Kidney (tissue), 14 donors: ENCODE results near the gene IGLL5. TPM values are rescaled to one million over a fixed set of nuclear protein-coding genes. Genes with fewer than 3 reads are reported as not detected.
A peak's percentile ranks its signal among the peaks of the same experiment; 100 is the strongest.

Experiments used
- DNase-seq, 5 donors: peaks; one replicate each; pipeline ENCODE4 v3.0.0-alpha.2; 2013 to 2020
- FAIRE-seq: peaks from 2 replicates; lab custom pipeline; 2012; peaks lifted over from hg19 to GRCh38; lab: Jason Lieb, UNC
- H3K27ac ChIP-seq, 2 donors: one replicate each; pipeline ENCODE4 v1.7.0; 2013; ENCODE audit warnings: low read depth in 2 of 2, low read length in 2 of 2, inconsistent platforms in 1 of 2
- H3K27me3 ChIP-seq: one replicate; pipeline ENCODE4 v1.7.1; 2013; ENCODE audit warnings: low read length, inconsistent platforms; ENCODE audit not compliant: control insufficient read depth, insufficient read depth
- H3K36me3 ChIP-seq, 3 donors: one replicate each; pipeline versions ENCODE4 v1.7.0 to v1.7.1; 2013; ENCODE audit warnings: low read length in 3 of 3, control low read depth in 1 of 3, inconsistent platforms in 1 of 3; ENCODE audit not compliant: insufficient read depth in 3 of 3, control insufficient read depth in 2 of 3
- H3K4me1 ChIP-seq, 3 donors: one replicate each; pipeline versions ENCODE4 v1.7.0 to v1.7.1; 2013; ENCODE audit warnings: low read length in 3 of 3, inconsistent platforms in 1 of 3, low read depth in 1 of 3; ENCODE audit not compliant: control insufficient read depth in 2 of 3, insufficient read depth in 2 of 3
- H3K4me3 ChIP-seq, 3 donors: one replicate each; pipeline versions ENCODE4 v1.7.0 to v1.8.1; 2013; ENCODE audit warnings: low read length in 3 of 3, control low read depth in 1 of 3, inconsistent platforms in 1 of 3
- H3K9ac ChIP-seq, 3 donors: one replicate each; pipeline versions ENCODE4 v1.7.0 to v1.7.1; 2013; ENCODE audit warnings: low read length in 3 of 3, control low read depth in 1 of 3, inconsistent platforms in 1 of 3
- H3K9me3 ChIP-seq, 3 donors: one replicate each; pipeline versions ENCODE4 v1.7.0 to v1.7.1; 2013; ENCODE audit warnings: low read length in 3 of 3, control low read depth in 1 of 3, inconsistent platforms in 1 of 3; ENCODE audit not compliant: control insufficient read depth in 2 of 3, insufficient read depth in 1 of 3
- intact Hi-C: fragments of 100-400 bp; cut with DNase I; formaldehyde crosslinking; loops from one replicate; pipeline ENCODE4 v1.11.1; 2022
- polyA plus RNA-seq: library from polyadenylated mRNA; stranded (reverse); fragments of 350-450 nt; fragmentation: Illumina TruSeq; extraction: RNeasy Lipid Tissue Mini Kit (QIAGEN cat#74804); gene quantifications from one replicate; pipeline ENCODE4 v1.2.3, GENCODE V29; 2014; ENCODE audit warnings: low read depth, low replicate concordance; ENCODE audit not compliant: insufficient read depth
- total RNA-seq: library from RNA; stranded (reverse); fragmentation: NEBNext Ultra II Directional; extraction: Animal tissue kit (Norgen Biotek cat#: 25700); gene quantifications from one replicate; pipeline ENCODE4 v1.2.1, GENCODE V29; 2021
- TF ChIP-seq, protein P1 (sequence below): IDR thresholded peaks from 3 replicates; pipeline ENCODE4 v1.5.1; 2012; ENCODE audit warnings: mild to moderate bottlenecking, moderate library complexity, borderline replicate concordance; ENCODE audit not compliant: insufficient read depth; ENCODE audit errors: extremely low read depth
- donor health status: control.
- donor health status: control.
- donor health status: control.
- donor health status: control.
- donor health status: control.
- donor health status: DM: yes; HTN: yes; CAD: no.
- donor health status: Normal renal cell carcinoma (clear cell type).

The IGLL5 gene
- total and polyA plus RNA-seq, 2 donors from 2014 or later: 1.9 to 103 TPM

DNA sequence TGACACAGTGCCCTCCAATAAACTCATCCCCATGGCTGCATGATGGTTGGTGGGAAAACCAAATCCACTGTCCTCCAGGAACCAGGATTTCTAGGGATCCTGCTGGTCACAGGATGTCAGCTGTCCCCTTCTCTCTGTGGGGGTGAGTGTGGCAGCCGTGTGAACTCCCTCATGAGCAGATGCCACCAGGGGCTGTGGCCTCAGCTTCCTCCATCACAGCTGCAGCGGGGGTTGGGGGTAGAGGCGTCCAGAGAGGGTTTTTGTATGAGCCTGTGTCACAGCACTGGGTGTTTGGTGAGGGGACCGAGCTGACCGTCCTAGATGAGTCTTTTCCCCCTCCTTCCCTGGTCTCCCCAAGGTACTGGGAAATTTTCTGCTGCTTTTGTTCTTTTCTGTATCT lies 26.4 kb downstream of the IGLL5 start:
- no peak overlapping the region for H3K4me3 ChIP-seq
- H3K36me3 ChIP-seq: no peaks in the 10 kb centered on the region
- no peak overlapping the region for H3K9ac ChIP-seq
- FAIRE-seq: no peak
- H3K9me3 ChIP-seq: no peaks in the 10 kb centered on the region
- H3K4me1 ChIP-seq: no peaks in the 10 kb centered on the region
- peak in 1 of 5 donors; percentile 45 for DNase-seq
- intact Hi-C loops: no loop called here
- no peaks in the 10 kb centered on the region for H3K27me3 ChIP-seq
- H3K27ac ChIP-seq: no peak overlapping the region
- TF ChIP-seq, protein P1, sequence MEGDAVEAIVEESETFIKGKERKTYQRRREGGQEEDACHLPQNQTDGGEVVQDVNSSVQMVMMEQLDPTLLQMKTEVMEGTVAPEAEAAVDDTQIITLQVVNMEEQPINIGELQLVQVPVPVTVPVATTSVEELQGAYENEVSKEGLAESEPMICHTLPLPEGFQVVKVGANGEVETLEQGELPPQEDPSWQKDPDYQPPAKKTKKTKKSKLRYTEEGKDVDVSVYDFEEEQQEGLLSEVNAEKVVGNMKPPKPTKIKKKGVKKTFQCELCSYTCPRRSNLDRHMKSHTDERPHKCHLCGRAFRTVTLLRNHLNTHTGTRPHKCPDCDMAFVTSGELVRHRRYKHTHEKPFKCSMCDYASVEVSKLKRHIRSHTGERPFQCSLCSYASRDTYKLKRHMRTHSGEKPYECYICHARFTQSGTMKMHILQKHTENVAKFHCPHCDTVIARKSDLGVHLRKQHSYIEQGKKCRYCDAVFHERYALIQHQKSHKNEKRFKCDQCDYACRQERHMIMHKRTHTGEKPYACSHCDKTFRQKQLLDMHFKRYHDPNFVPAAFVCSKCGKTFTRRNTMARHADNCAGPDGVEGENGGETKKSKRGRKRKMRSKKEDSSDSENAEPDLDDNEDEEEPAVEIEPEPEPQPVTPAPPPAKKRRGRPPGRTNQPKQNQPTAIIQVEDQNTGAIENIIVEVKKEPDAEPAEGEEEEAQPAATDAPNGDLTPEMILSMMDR: no peak

GRCh38 chr22:22914726-22915669 lies 27.4 kb downstream of the IGLL5 start:
- DNase-seq: peak in 1 of 5 donors; percentile 26
- intact Hi-C loops: no loop called here

GRCh38 chr22:22915670-22916035 lies 28.0 kb downstream of the IGLL5 start:
- Histone ChIP-seq H3K36me3 (no peaks in the 10 kb centered on the region), H3K4me1 (no peaks in the 10 kb centered on the region), H3K27ac (no peak overlapping the region), H3K27me3 (no peaks in the 10 kb centered on the region), H3K9me3 (no peaks in the 10 kb centered on the region), H3K4me3 (no peak overlapping the region), H3K9ac (no peak overlapping the region)
- DNase-seq (peak in 1 of 5 donors; percentile 29), FAIRE-seq (no peak)
- TF ChIP-seq, protein P1: no peak
- intact Hi-C loops: no loop called here

More at GRCh38 chr22:22914726-22915669, 27.4 kb downstream of the IGLL5 start:
- H3K4me1 ChIP-seq: no peaks in the 10 kb centered on the region
- H3K9me3 ChIP-seq: no peaks in the 10 kb centered on the region
- no peaks in the 10 kb centered on the region for H3K27me3 ChIP-seq
- no peak overlapping the region for H3K27ac ChIP-seq
- H3K4me3 ChIP-seq: no peak overlapping the region
- TF ChIP-seq, protein P1: no peak
- H3K9ac ChIP-seq: no peak overlapping the region
- FAIRE-seq: no peak
- no peaks in the 10 kb centered on the region for H3K36me3 ChIP-seq
